HepG2 (cell line): Measurements from ENCODE around the gene RUVBL2. TPM values are rescaled to one million over a fixed set of nuclear protein-coding genes. Genes with fewer than 3 reads are reported as not detected.

Source experiments
- ATAC-seq: fragments of 200-7000 bp; cut with Tn5 transposase; 3 replicates; pipeline ENCODE4 v1.9.1; 2020; ENCODE audit warnings: mild to moderate bottlenecking, moderate library complexity
- BruUV-seq: library from RNA; stranded (reverse); fragments of 400-500 nt; replicated peaks from 2 replicates; lab custom pipeline; 2021; lab: Mats Ljungman, UMichigan
- CTCF ChIA-PET: fragments of 300-600 bp; formaldehyde crosslinking; extraction: SDS; loops from one replicate; lab custom pipeline; 2021; ENCODE audit warnings: low total read pairs, inconsistent platforms, low intra/inter-chr PET ratio; lab: Yijun Ruan, JAX
- POLR2A ChIA-PET: fragments of 350-600 bp; sonication (Branson Sonifier 250); formaldehyde crosslinking; loops from one replicate; lab custom pipeline; 2020; ENCODE audit warnings: antibody characterized with exemption, inconsistent platforms; lab: Yijun Ruan, JAX
- DNase-seq: peaks from one replicate; pipeline ENCODE4 v3.0.0-alpha.2; 2015; ENCODE audit warnings: low spot score
- FAIRE-seq: peaks from 3 replicates; lab custom pipeline; 2011; peaks lifted over from hg19 to GRCh38; lab: Jason Lieb, UNC
- H2AFZ ChIP-seq: one replicate; pipeline ENCODE4 v1.6.1; 2011; ENCODE audit warnings: low read length, inconsistent platforms
- H3K27ac ChIP-seq: fragments of 300-600 bp; 3 replicates; pipeline ENCODE4 v1.8.0; 2011; ENCODE audit warnings: mixed run types, mild to moderate bottlenecking, mixed read lengths, low read length, inconsistent platforms; ENCODE audit not compliant: insufficient read depth; ENCODE audit errors: extremely low read length
- H3K27me3 ChIP-seq, 2 experiments: fragments of 200-600 bp in 1 of 2; 2 replicates in 1 of 2; 3 replicates in 1 of 2; pipeline versions ENCODE4 v1.6.0 to v1.8.0; 2011; ENCODE audit warnings: low read length in 2 of 2, mild to moderate bottlenecking in 2 of 2, moderate library complexity in 2 of 2, inconsistent platforms in 1 of 2; ENCODE audit not compliant: insufficient read depth in 2 of 2, control insufficient read depth in 1 of 2
- H3K36me3 ChIP-seq, 2 experiments: fragments of 200-600 bp in 1 of 2; replicated peaks in 1 of 2; 2 replicates in 1 of 2; 3 replicates in 1 of 2; pipeline versions ENCODE4 v1.5.1 to v1.8.0; 2011; ENCODE audit warnings: low read length in 2 of 2, inconsistent platforms in 1 of 2; ENCODE audit not compliant: insufficient read depth in 2 of 2, control insufficient read depth in 1 of 2
- H3K4me1 ChIP-seq: 2 replicates; pipeline ENCODE4 v1.5.1; 2012; ENCODE audit warnings: low read length, inconsistent platforms; ENCODE audit not compliant: insufficient read depth
- H3K4me2 ChIP-seq: 2 replicates; pipeline ENCODE4 v1.6.0; 2011; ENCODE audit warnings: low read depth, low read length, inconsistent platforms
- H3K4me3 ChIP-seq, 3 experiments: fragments of 200-600 bp in 1 of 3; sonication (generic), shearing (Covaris generic) in 1 of 3; replicated peaks in 1 of 3; 2 replicates each; pipeline ENCODE4 v1.5.1; 2011 to 2016; ENCODE audit warnings: low read length in 3 of 3, inconsistent platforms in 2 of 3, low read depth in 2 of 3, mild to moderate bottlenecking in 2 of 3, control low read depth in 1 of 3, mixed read lengths in 1 of 3; ENCODE audit not compliant: insufficient read depth in 1 of 3
- H3K79me2 ChIP-seq: one replicate; pipeline ENCODE4 v1.6.1; 2011; ENCODE audit warnings: low read length, inconsistent platforms; ENCODE audit not compliant: insufficient read depth
- H3K9ac ChIP-seq: 2 replicates; pipeline ENCODE4 v1.6.0; 2011; ENCODE audit warnings: mild to moderate bottlenecking, low read depth, low read length, inconsistent platforms; ENCODE audit not compliant: insufficient read depth
- H3K9me3 ChIP-seq: 2 replicates; pipeline ENCODE4 v1.5.1; 2012; ENCODE audit warnings: mild to moderate bottlenecking, low read length
- H4K20me1 ChIP-seq: 2 replicates; pipeline ENCODE4 v1.6.0; 2011; ENCODE audit warnings: inconsistent platforms, mild to moderate bottlenecking, low read length, moderate library complexity; ENCODE audit not compliant: insufficient read depth
- BATF2 ChIP-seq: sonication (generic); formaldehyde crosslinking; IDR thresholded peaks from 2 replicates; pipeline ENCODE4 v1.8.0; 2022; ENCODE audit warnings: mild to moderate bottlenecking, missing genetic modification reagents, moderate library complexity
- HIC2 ChIP-seq: sonication (generic); formaldehyde crosslinking; IDR thresholded peaks from 2 replicates; pipeline ENCODE4 v1.9.0; 2022; ENCODE audit warnings: low read depth, missing genetic modification reagents
- HMGA1 ChIP-seq: sonication (generic); formaldehyde crosslinking; conservative IDR thresholded peaks from 2 replicates; pipeline ENCODE4 v1.4.0; 2020; ENCODE audit warnings: missing genetic modification reagents
- HOXA7 ChIP-seq: sonication (generic); formaldehyde crosslinking; IDR thresholded peaks from 2 replicates; pipeline ENCODE4 v1.8.1; 2022; ENCODE audit warnings: mild to moderate bottlenecking, missing genetic modification reagents, moderate library complexity
- ISX ChIP-seq: sonication (generic); formaldehyde crosslinking; conservative IDR thresholded peaks from 2 replicates; pipeline ENCODE4 v1.5.0; 2020; ENCODE audit warnings: missing genetic modification reagents
- MAZ ChIP-seq, 2 experiments: sonication (generic) in 1 of 2; formaldehyde crosslinking in 1 of 2; IDR thresholded peaks; 2 replicates each; pipeline versions ENCODE4 v1.5.0 to v1.6.1; 2012 to 2020; ENCODE audit warnings: low read depth in 2 of 2, mild to moderate bottlenecking in 2 of 2, borderline replicate concordance in 1 of 2, improper control_type of control experiment in 1 of 2, low read length in 1 of 2, missing genetic modification reagents in 1 of 2, moderate library complexity in 1 of 2
- PITX1 ChIP-seq: sonication (generic); formaldehyde crosslinking; IDR thresholded peaks from 2 replicates; pipeline ENCODE4 v1.5.1; 2020; ENCODE audit warnings: mild to moderate bottlenecking, missing genetic modification reagents
- RFX5 ChIP-seq: IDR thresholded peaks from 2 replicates; pipeline ENCODE4 v1.6.1; 2011; ENCODE audit warnings: low read depth, low read length, improper control_type of control experiment
- SMAD3 ChIP-seq: sonication (generic); formaldehyde crosslinking; IDR thresholded peaks from 2 replicates; pipeline ENCODE4 v1.4.0; 2020; ENCODE audit warnings: missing genetic modification reagents
- TAF1 ChIP-seq: sonication (generic); formaldehyde crosslinking; IDR thresholded peaks from 2 replicates; pipeline ENCODE4 v1.4.0; 2020; ENCODE audit warnings: missing genetic modification reagents
- ZBED4 ChIP-seq: sonication (generic); formaldehyde crosslinking; IDR thresholded peaks from 2 replicates; pipeline ENCODE4 v1.4.0; 2020; ENCODE audit warnings: missing genetic modification reagents, borderline replicate concordance
- ZNF180 ChIP-seq: sonication (generic); formaldehyde crosslinking; IDR thresholded peaks from 2 replicates; pipeline ENCODE4 v1.4.0; 2020; ENCODE audit warnings: low read depth, missing genetic modification reagents, borderline replicate concordance
- ZNF337 ChIP-seq: sonication (generic); formaldehyde crosslinking; IDR thresholded peaks from 2 replicates; pipeline ENCODE4 v1.5.1; 2020; ENCODE audit warnings: missing genetic modification reagents, low read depth, mild to moderate bottlenecking, borderline replicate concordance
- ZNF441 ChIP-seq: sonication (generic); formaldehyde crosslinking; IDR thresholded peaks from 2 replicates; pipeline ENCODE4 v1.7.0; 2021; ENCODE audit warnings: missing genetic modification reagents, borderline replicate concordance
- ZNF674 ChIP-seq: sonication (generic); formaldehyde crosslinking; IDR thresholded peaks from 2 replicates; pipeline ENCODE4 v1.5.0; 2020; ENCODE audit warnings: low read depth, mild to moderate bottlenecking, missing genetic modification reagents
- WGBS: methylation state at CpG from one replicate; pipeline ENCODE4 v1.1.6; 2017; ENCODE audit warnings: low lambda C conversion rate; 5-methylcytosine and 5-hydroxymethylcytosine counted together
- in situ Hi-C: cut with HindIII; loops from 2 replicates; pipeline ENCODE4 v1.10.0; 2017; ENCODE audit warnings: low pct_unique_long_range_greater_than_20kb; ENCODE audit not compliant: extremely low pct_ligation_motif_present
- intact Hi-C: fragments of 100-400 bp; cut with micrococcal nuclease; formaldehyde crosslinking; loops from one replicate; pipeline ENCODE4 v1.10.0; 2022; ENCODE audit not compliant: unreplicated experiment
- polyA plus RNA-seq, 8 experiments: library from polyadenylated mRNA; depleted of rRNA in 3 of 8; stranded (reverse) in 7 of 8; unstranded in 1 of 8; fragments of >200 nt; fragmentation: Illumina TruSeq in 4 of 8; extraction: Trizol in 4 of 8; gene quantifications; 2 replicates each; pipeline versions ENCODE4 v1.2.1 to v1.2.3, GENCODE V29; 2011 to 2016; ENCODE audit warnings: low read depth in 4 of 8, missing spikeins in 1 of 8, mixed read lengths in 1 of 8; ENCODE audit not compliant: insufficient read depth in 1 of 8
- total RNA-seq, 5 experiments: library from RNA; depleted of rRNA; stranded (reverse); fragments of >200 nt; fragmentation: Illumina TruSeq; extraction: Trizol; gene quantifications; 2 replicates each; pipeline ENCODE4 v1.2.3, GENCODE V29; 2016; ENCODE audit warnings: low read depth in 1 of 5
- TF ChIP-seq, protein P1 (sequence below): IDR thresholded peaks from 2 replicates; pipeline ENCODE4 v1.6.1; 2018; ENCODE audit warnings: missing genetic modification reagents
- TF ChIP-seq, protein P2 (sequence below): IDR thresholded peaks from 2 replicates; pipeline ENCODE4 v1.6.1; 2016; ENCODE audit warnings: low read depth, borderline replicate concordance

Gene RUVBL2
- total and polyA plus RNA-seq, 2 of the 13 experiments (the other 11 are each of a cell fraction or from before 2014, with no cell fraction given), result 120 to 122 TPM

GRCh38 chr19:48994035-48994386, 324 bp downstream of the RUVBL2 start:
- intact Hi-C loops (no loop called here), in situ Hi-C loops (no loop called here)
- DNase-seq (no peak), FAIRE-seq (no peak), ATAC-seq (no peak)
- CTCF ChIA-PET, result no interaction called here
- peak overlapping the region; percentile 81 for H3K9ac ChIP-seq
- H4K20me1 ChIP-seq, result no peaks in the 10 kb centered on the region
- POLR2A ChIA-PET, result interaction anchor here (0.5 to 3.7 kb wide), 29 partner anchors 9 to 682 kb away, joined by 3 to 57 read pairs (median 6); partner anchors contain the start of genes ALDH16A1, BAX, FTL and NUCB1
- 0% methylated on average over 7 of the region's 13 CpGs for WGBS
- peak overlapping the region; percentile 92 for H3K4me2 ChIP-seq
- no peaks in the 10 kb centered on the region for H3K9me3 ChIP-seq
- no peaks in the 10 kb centered on the region; a peak in 1 of 5 replicates for H3K27me3 ChIP-seq
- peak overlapping the region; percentile 80 for H3K27ac ChIP-seq
- BruUV-seq, result TSS peak; percentile 81
- H3K36me3 ChIP-seq, result peaks cover 3 to 8% of the 10 kb centered on the region in 2 experiments; a peak in 3 of 5 replicates
- H2AFZ ChIP-seq, result no peak overlapping the region
- peak overlapping the region; percentile 90 to 98 (median 98) for H3K4me3 ChIP-seq
- peaks cover 41% of the 10 kb centered on the region for H3K4me1 ChIP-seq
- H3K79me2 ChIP-seq, result peaks cover 59% of the 10 kb centered on the region
- TF ChIP-seq ISX (CRISPR knock-in tag) (no peak), ZNF180 (no peak), ZNF441 (CRISPR knock-in tag) (no peak), RFX5 (no peak), ZBED4 (CRISPR knock-in tag) (0 out of 2 replicates have a peak, but pooled peaks have one; percentile 32), TAF1 (CRISPR knock-in tag) (no peak; the same call in 1 of the 2 replicates), HIC2 (CRISPR knock-in tag) (no peak), BATF2 (no peak), ZNF337 (CRISPR knock-in tag) (0 out of 2 replicates have a peak, but pooled peaks have one; percentile 28), HMGA1 (CRISPR knock-in tag) (no peak), SMAD3 (CRISPR knock-in tag) (0 out of 2 replicates have a peak, but pooled peaks have one; percentile 13), MAZ (IDR thresholded peaks at IDR 0.05; ENCODE audit: borderline replicate concordance, low read depth, low read length) (no peak), MAZ (CRISPR knock-in tag; IDR thresholded peaks at IDR 0.05; ENCODE audit: low read depth) (0 out of 2 replicates have a peak, but pooled peaks have one; percentile 7), HOXA7 (no peak), ZNF674 (CRISPR knock-in tag) (no peak), PITX1 (CRISPR knock-in tag) (no peak)
- TF ChIP-seq, protein P1, sequence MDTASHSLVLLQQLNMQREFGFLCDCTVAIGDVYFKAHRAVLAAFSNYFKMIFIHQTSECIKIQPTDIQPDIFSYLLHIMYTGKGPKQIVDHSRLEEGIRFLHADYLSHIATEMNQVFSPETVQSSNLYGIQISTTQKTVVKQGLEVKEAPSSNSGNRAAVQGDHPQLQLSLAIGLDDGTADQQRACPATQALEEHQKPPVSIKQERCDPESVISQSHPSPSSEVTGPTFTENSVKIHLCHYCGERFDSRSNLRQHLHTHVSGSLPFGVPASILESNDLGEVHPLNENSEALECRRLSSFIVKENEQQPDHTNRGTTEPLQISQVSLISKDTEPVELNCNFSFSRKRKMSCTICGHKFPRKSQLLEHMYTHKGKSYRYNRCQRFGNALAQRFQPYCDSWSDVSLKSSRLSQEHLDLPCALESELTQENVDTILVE (CRISPR knock-in tag), result no peak
- TF ChIP-seq, protein P2, sequence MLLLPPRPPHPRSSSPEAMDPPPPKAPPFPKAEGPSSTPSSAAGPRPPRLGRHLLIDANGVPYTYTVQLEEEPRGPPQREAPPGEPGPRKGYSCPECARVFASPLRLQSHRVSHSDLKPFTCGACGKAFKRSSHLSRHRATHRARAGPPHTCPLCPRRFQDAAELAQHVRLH (CRISPR knock-in tag), result no peak
